ENCODE results near the gene ZNF774.

Gene ZNF774

GRCh38 chr15:90396321-90396720 is 44.2 kb downstream of the ZNF774 start:
- no peak for DNase-seq (ENCODE audit: low read depth)
- no peak overlapping the region for H3K4me3 ChIP-seq (replicated peaks; ENCODE audit: low read depth, low read length)
- no peak for TF ChIP-seq CTCF (IDR thresholded peaks at IDR 0.05; ENCODE audit: low read length, missing control alignments)

DNA sequence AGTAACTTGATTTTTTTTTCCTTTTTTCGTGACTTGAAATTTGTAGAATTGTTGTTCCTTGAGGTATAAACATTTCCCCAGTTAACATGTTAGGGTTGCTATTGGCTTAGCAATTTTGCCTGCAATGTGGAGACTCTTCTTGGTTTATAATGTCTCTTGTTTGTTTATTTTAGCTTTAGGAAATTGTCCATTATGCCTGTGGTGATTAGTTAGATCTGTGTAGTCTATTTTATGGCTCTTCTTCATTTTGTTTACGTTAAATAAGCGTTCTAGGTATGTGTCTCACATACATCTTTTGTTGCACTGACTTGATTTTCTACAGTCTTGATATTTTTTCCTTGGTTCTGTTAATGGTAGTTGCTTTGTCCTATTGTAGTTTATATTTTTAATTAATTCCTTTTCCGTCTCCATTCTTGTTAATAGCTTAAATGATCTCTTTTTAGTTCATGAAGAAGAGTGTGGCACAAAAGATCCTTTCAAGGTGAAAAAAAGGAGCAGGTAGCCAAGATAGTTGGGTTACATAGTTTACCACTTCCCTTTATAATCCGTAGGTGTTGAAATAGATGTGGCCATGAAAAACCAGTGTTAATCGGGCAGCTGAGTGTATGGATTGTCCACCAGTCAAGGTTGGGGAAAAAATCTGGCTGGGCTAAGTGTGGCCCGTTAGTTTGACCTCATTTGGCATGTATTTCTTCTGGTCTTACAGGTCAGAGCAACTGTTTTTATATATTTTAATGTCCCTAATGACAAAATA is 48.1 kb downstream of the ZNF774 start:
- peak overlapping the region; percentile 27 for H3K4me3 ChIP-seq (replicated peaks; ENCODE audit: low read depth, low read length)
- no peak for TF ChIP-seq CTCF (IDR thresholded peaks at IDR 0.05; ENCODE audit: low read length, missing control alignments)
- DNase-seq (ENCODE audit: low read depth), result no peak

DNA sequence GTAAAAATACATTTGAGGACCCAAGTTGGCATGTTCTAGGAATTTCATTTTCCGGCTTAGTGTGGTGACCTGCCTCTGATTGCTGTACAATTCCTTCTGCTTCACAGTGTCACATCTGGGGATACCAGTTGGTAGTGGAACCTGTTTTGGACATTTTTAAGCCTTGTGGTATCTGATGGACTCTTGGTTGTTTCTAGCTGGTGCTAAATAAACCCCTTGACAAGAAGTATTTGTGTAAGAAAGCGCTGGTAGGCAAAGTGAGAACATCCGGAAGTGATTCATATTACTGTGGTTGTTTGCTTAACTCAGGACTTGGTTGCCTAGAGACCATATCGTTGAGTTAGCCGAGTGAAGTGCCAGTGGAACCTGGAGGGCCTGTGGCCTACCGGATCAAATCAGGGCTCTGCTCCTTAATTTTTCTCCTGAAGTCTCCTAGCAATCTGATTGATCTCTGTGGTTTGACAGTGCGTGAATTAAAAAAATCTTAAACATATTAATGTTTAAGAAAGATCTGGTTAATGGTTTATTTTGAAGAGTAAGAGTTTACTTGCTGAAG is 48.8 kb downstream of the ZNF774 start:
- no peak for TF ChIP-seq CTCF (IDR thresholded peaks at IDR 0.05; ENCODE audit: low read length, missing control alignments)
- DNase-seq (ENCODE audit: low read depth), result peak; percentile 98
- peak overlapping the region; percentile 27 for H3K4me3 ChIP-seq (replicated peaks; ENCODE audit: low read depth, low read length)

GRCh38 chr15:90401495-90401894 is 49.4 kb downstream of the ZNF774 start:
- no peak for DNase-seq (ENCODE audit: low read depth)

GRCh38 chr15:90402223-90402622 is 50.1 kb downstream of the ZNF774 start:
- TF ChIP-seq CTCF (IDR thresholded peaks at IDR 0.05; ENCODE audit: low read length, missing control alignments), result no peak
- peak; percentile 88 for DNase-seq (ENCODE audit: low read depth)

More at GRCh38 chr15:90401495-90401894, 49.4 kb downstream of the ZNF774 start:
- no peak for TF ChIP-seq CTCF (IDR thresholded peaks at IDR 0.05; ENCODE audit: low read length, missing control alignments)
- peak overlapping the region; percentile 17 for H3K4me3 ChIP-seq (replicated peaks; ENCODE audit: low read depth, low read length)

DNA sequence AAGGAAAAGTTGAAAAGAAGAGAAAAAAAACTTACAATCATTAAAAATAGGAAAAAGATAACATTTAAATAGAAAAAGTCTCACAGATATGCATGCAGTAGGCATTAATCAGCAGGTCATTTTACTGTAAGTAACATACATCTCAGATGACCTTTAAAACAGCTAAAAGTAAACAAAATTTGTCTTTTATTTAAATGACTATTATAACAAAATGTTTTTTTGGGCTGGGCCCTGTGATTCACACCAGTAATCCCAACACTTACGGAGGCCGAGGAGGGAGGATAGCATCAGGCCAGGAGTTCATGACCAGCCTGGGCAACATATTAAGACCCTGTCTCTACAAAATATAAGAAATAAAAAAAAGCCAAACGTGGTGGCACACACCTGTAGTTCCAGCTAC is 50.7 kb downstream of the ZNF774 start:
- no peak overlapping the region for H3K4me3 ChIP-seq (replicated peaks; ENCODE audit: low read depth, low read length)
- DNase-seq (ENCODE audit: low read depth), result no peak
- TF ChIP-seq CTCF (IDR thresholded peaks at IDR 0.05; ENCODE audit: low read length, missing control alignments), result no peak

More at GRCh38 chr15:90402223-90402622, 50.1 kb downstream of the ZNF774 start:
- no peak overlapping the region for H3K4me3 ChIP-seq (replicated peaks; ENCODE audit: low read depth, low read length)
